Transverse colon (tissue), 4 donors: ENCODE measurements around the gene GSC.

ENCODE experiments used
- CTCF ChIP-seq, 5 experiments: fragments of 200-600 bp in 3 of 5; fragments of 450-650 bp in 2 of 5; sonication (generic) in 3 of 5; IDR thresholded peaks; 1 replicate in 2 of 5; 2 replicates in 3 of 5; pipeline ENCODE4 v1.5.1; 2016 to 2017; ENCODE audit warnings: antibody characterized with exemption in 5 of 5, inconsistent platforms in 3 of 5, mild to moderate bottlenecking in 2 of 5, moderate library complexity in 1 of 5
- POLR2A ChIP-seq: fragments of 450-650 bp; IDR thresholded peaks from one replicate; pipeline ENCODE4 v1.6.1; 2016; ENCODE audit warnings: antibody characterized with exemption, mild to moderate bottlenecking, moderate library complexity
- POLR2AphosphoS5 ChIP-seq, 3 donors: sonication (generic); formaldehyde crosslinking; IDR thresholded peaks; one replicate each; pipeline ENCODE4 v1.6.1; 2016; ENCODE audit warnings: antibody characterized with exemption in 3 of 3

GRCh38 chr14:94756310-94756882 lies 13.5 kb downstream of the GSC start:
- TF ChIP-seq CTCF (IDR thresholded peaks at IDR 0.05) (no peak), POLR2A (no peak), POLR2AphosphoS5 (IDR thresholded peaks at IDR 0.05) (no peak)
